Caco-2 (cell line): Measurements from ENCODE around the gene ZNF503. TPM values are rescaled to one million over a fixed set of nuclear protein-coding genes. Genes with fewer than 3 reads are reported as not detected.
A peak's percentile ranks its signal among the peaks of the same experiment; 100 is the strongest.

Experiments
- BruUV-seq: library from RNA; stranded (reverse); fragments of 400-500 nt; replicated peaks from 2 replicates; lab custom pipeline; 2021; lab: Mats Ljungman, UMichigan
- CTCF ChIA-PET: fragments of 300-600 bp; sonication (Branson Sonifier 250); formaldehyde crosslinking; loops from one replicate; lab custom pipeline; 2022; ENCODE audit warnings: antibody characterized with exemption; lab: Charles Lee
- POLR2A ChIA-PET: fragments of 300-600 bp; sonication (Branson Sonifier 250); formaldehyde crosslinking; loops from one replicate; lab custom pipeline; 2022; ENCODE audit warnings: antibody characterized with exemption; lab: Charles Lee
- DNase-seq, 2 experiments: peaks; one replicate each; pipeline versions ENCODE4 v3.0.0 to v3.0.0-alpha.2; 2020 to 2022
- H3K27me3 ChIP-seq: replicated peaks from 2 replicates; pipeline ENCODE4 v1.6.0; 2011; ENCODE audit warnings: low read length; ENCODE audit not compliant: control insufficient read depth, insufficient read depth
- H3K36me3 ChIP-seq: 2 replicates; pipeline ENCODE4 v1.5.1; 2011; ENCODE audit warnings: low read length; ENCODE audit not compliant: control insufficient read depth, insufficient read depth
- H3K4me1 ChIP-seq: fragments of 250-450 bp; sonication (Bioruptor Pico); 2 replicates; pipeline ENCODE4 v1.5.1; 2020; ENCODE audit warnings: mild to moderate bottlenecking
- H3K4me3 ChIP-seq: 2 replicates; pipeline ENCODE4 v1.5.1; 2011; ENCODE audit warnings: low read depth, mild to moderate bottlenecking, control low read depth, low read length
- H3K9me3 ChIP-seq: fragments of 250-450 bp; sonication (Bioruptor Pico); 2 replicates; pipeline ENCODE4 v1.5.1; 2020; ENCODE audit warnings: mild to moderate bottlenecking, moderate library complexity
- H3K27ac Mint-ChIP-seq: one replicate; pipeline ENCODE4 v1.8.0; 2022; ENCODE audit warnings: mixed read lengths; ENCODE audit not compliant: unreplicated experiment
- H3K27me3 Mint-ChIP-seq: one replicate; pipeline ENCODE4 v1.8.0; 2022; ENCODE audit warnings: mixed read lengths; ENCODE audit not compliant: insufficient read depth, unreplicated experiment
- H3K36me3 Mint-ChIP-seq: one replicate; pipeline ENCODE4 v1.8.0; 2022; ENCODE audit warnings: mild to moderate bottlenecking, mixed read lengths; ENCODE audit not compliant: insufficient read depth, unreplicated experiment
- H3K4me1 Mint-ChIP-seq: one replicate; pipeline ENCODE4 v1.8.0; 2022; ENCODE audit warnings: low read depth, mixed read lengths; ENCODE audit not compliant: unreplicated experiment
- H3K4me3 Mint-ChIP-seq: one replicate; pipeline ENCODE4 v1.8.0; 2022; ENCODE audit warnings: mild to moderate bottlenecking, moderate library complexity, mixed read lengths; ENCODE audit not compliant: unreplicated experiment
- H3K9me3 Mint-ChIP-seq: one replicate; pipeline ENCODE4 v1.8.0; 2022; ENCODE audit warnings: mixed read lengths; ENCODE audit not compliant: unreplicated experiment
- CTCF ChIP-seq, 2 experiments: fragments of 200-600 bp in 1 of 2; IDR thresholded peaks; 1 replicate in 1 of 2; 2 replicates in 1 of 2; pipeline versions ENCODE4 v1.5.1 to v1.8.0; 2011 to 2022; ENCODE audit warnings: antibody characterized with exemption in 1 of 2, control low read depth in 1 of 2, inconsistent platforms in 1 of 2, low read depth in 1 of 2, low read length in 1 of 2, mild to moderate bottlenecking in 1 of 2, moderate library complexity in 1 of 2; ENCODE audit not compliant: insufficient read depth in 1 of 2, severe bottlenecking in 1 of 2, unreplicated experiment in 1 of 2
- intact Hi-C: fragments of 100-400 bp; cut with micrococcal nuclease; formaldehyde crosslinking; loops from one replicate; pipeline ENCODE4 v1.10.0; 2022; ENCODE audit not compliant: unreplicated experiment
- total RNA-seq: library from RNA; stranded (reverse); gene quantifications from 2 replicates; pipeline ENCODE4 v1.2.3, GENCODE V29; 2022

ZNF503 gene
- total RNA-seq, 1 experiment from 2014 or later, result 35.5 TPM

GRCh38 chr10:75352650-75353049, 48.9 kb downstream of the ZNF503 start:
- DNase-seq, result no peak
- TF ChIP-seq CTCF (IDR thresholded peaks at IDR 0.05; ENCODE audit: insufficient read depth in 1 of 2, low read depth in 1 of 2, low read length in 1 of 2, severe bottlenecking in 1 of 2, unreplicated experiment in 1 of 2), result no peak
- intact Hi-C loops, result no loop called here
- no peaks in the 10 kb centered on the region for H3K4me1 ChIP-seq
- Mint-ChIP-seq H3K4me3 (no peak overlapping the region), H3K27ac (no peak overlapping the region), H3K27me3 (no peaks in the 10 kb centered on the region), H3K4me1 (no peaks in the 10 kb centered on the region), H3K36me3 (no peaks in the 10 kb centered on the region), H3K9me3 (peaks cover 7% of the 10 kb centered on the region)
- POLR2A ChIA-PET, result no interaction called here
- no peaks in the 10 kb centered on the region for H3K27me3 ChIP-seq
- CTCF ChIA-PET, result no interaction called here
- BruUV-seq, result no TSS peak
- no peaks in the 10 kb centered on the region for H3K9me3 ChIP-seq
- H3K4me3 ChIP-seq, result no peak overlapping the region
- no peaks in the 10 kb centered on the region for H3K36me3 ChIP-seq

GRCh38 chr10:75351637-75352036, 49.9 kb downstream of the ZNF503 start:
- DNase-seq, result no peak
- no peak overlapping the region for H3K4me3 ChIP-seq
- Mint-ChIP-seq H3K27ac (no peak overlapping the region), H3K4me3 (no peak overlapping the region), H3K36me3 (no peaks in the 10 kb centered on the region), H3K4me1 (no peaks in the 10 kb centered on the region), H3K9me3 (peaks cover 7% of the 10 kb centered on the region), H3K27me3 (peaks cover 3% of the 10 kb centered on the region)
- no peaks in the 10 kb centered on the region for H3K4me1 ChIP-seq
- intact Hi-C loops, result no loop called here
- POLR2A ChIA-PET, result no interaction called here
- CTCF ChIA-PET, result no interaction called here
- no peaks in the 10 kb centered on the region for H3K27me3 ChIP-seq
- TF ChIP-seq CTCF (IDR thresholded peaks at IDR 0.05; ENCODE audit: insufficient read depth in 1 of 2, low read depth in 1 of 2, low read length in 1 of 2, severe bottlenecking in 1 of 2, unreplicated experiment in 1 of 2), result no peak
- H3K36me3 ChIP-seq, result no peaks in the 10 kb centered on the region
- no TSS peak for BruUV-seq
- no peaks in the 10 kb centered on the region for H3K9me3 ChIP-seq

- CTCF ChIA-PET, result no interaction called here
- POLR2A ChIA-PET, result no interaction called here
- H3K36me3 Mint-ChIP-seq, result no peaks in the 10 kb centered on the region
Observed at GRCh38 chr10:75350791-75351190, 50.8 kb downstream of the ZNF503 start.

More at GRCh38 chr10:75350791-75351190, 50.8 kb downstream of the ZNF503 start:
- no TSS peak for BruUV-seq
- Mint-ChIP-seq H3K4me3 (no peak overlapping the region), H3K4me1 (no peaks in the 10 kb centered on the region), H3K9me3 (peaks cover 7% of the 10 kb centered on the region), H3K27ac (no peak overlapping the region), H3K27me3 (peaks cover 3% of the 10 kb centered on the region)
- Histone ChIP-seq H3K4me1 (no peaks in the 10 kb centered on the region), H3K4me3 (no peak overlapping the region), H3K36me3 (no peaks in the 10 kb centered on the region), H3K27me3 (no peaks in the 10 kb centered on the region), H3K9me3 (no peaks in the 10 kb centered on the region)
- no peak for DNase-seq
- TF ChIP-seq CTCF (IDR thresholded peaks at IDR 0.05; ENCODE audit: insufficient read depth in 1 of 2, low read depth in 1 of 2, low read length in 1 of 2, severe bottlenecking in 1 of 2, unreplicated experiment in 1 of 2), result peak in 1 of 2 experiments; percentile 13
- intact Hi-C loops, result no loop called here

Other genes with a start within 250 kb of the ZNF503 start
- gene VDAC2, start 191.0 kb downstream of the ZNF503 start, total RNA-seq, result 244 and 250 TPM in 2 replicates
- gene COMTD1, start 165.8 kb downstream of the ZNF503 start, total RNA-seq, result 38.7 and 39.0 TPM in 2 replicates
- gene LRMDA, start 29.9 kb upstream of the ZNF503 start, total RNA-seq, result 18.5 and 21.6 TPM in 2 replicates